GM12878 (cell line): ENCODE results near the gene TCP11L2.

ENCODE experiments used
- CREM ChIP-seq: IDR thresholded peaks from 2 replicates; pipeline ENCODE4 v1.6.1; 2014; ENCODE audit warnings: antibody characterized with exemption, low read depth
- CTCF ChIP-seq, 3 experiments: IDR thresholded peaks in 2 of 3; conservative IDR thresholded peaks in 1 of 3; 2 replicates each; pipeline ENCODE4 v1.5.1; 2011; ENCODE audit warnings: low read depth in 3 of 3, low read length in 3 of 3, mild to moderate bottlenecking in 3 of 3, control low read depth in 2 of 3, moderate library complexity in 2 of 3, inconsistent platforms in 1 of 3, mixed read lengths in 1 of 3; ENCODE audit not compliant: control insufficient read depth in 2 of 3, insufficient read depth in 1 of 3; ENCODE audit errors: extremely low read depth in 1 of 3
- EP300 ChIP-seq, 2 experiments: fragments of 150-350 bp in 1 of 2; IDR thresholded peaks; 2 replicates each; pipeline ENCODE4 v1.6.1; 2011 to 2012; ENCODE audit warnings: low read depth in 2 of 2, low read length in 2 of 2, borderline replicate concordance in 1 of 2, improper control_type of control experiment in 1 of 2, inconsistent platforms in 1 of 2; ENCODE audit not compliant: control insufficient read depth in 1 of 2
- FOXM1 ChIP-seq: IDR thresholded peaks from 2 replicates; pipeline ENCODE4 v1.6.1; 2012; ENCODE audit warnings: low read depth, mild to moderate bottlenecking, inconsistent platforms, low read length, moderate library complexity
- MEF2A ChIP-seq: IDR thresholded peaks from 2 replicates; pipeline ENCODE4 v1.6.1; 2011; ENCODE audit warnings: low read depth, mild to moderate bottlenecking, low read length, moderate library complexity; ENCODE audit not compliant: insufficient read depth
- MXI1 ChIP-seq: fragments of 150-350 bp; IDR thresholded peaks from 2 replicates; pipeline ENCODE4 v1.6.1; 2011; ENCODE audit warnings: low read depth, mild to moderate bottlenecking, inconsistent platforms, low read length, improper control_type of control experiment
- POLR2AphosphoS5 ChIP-seq: IDR thresholded peaks from 2 replicates; pipeline ENCODE4 v1.6.1; 2011; ENCODE audit warnings: mild to moderate bottlenecking, low read length, inconsistent platforms
- TAF1 ChIP-seq: IDR thresholded peaks from 2 replicates; pipeline ENCODE4 v1.6.1; 2011; ENCODE audit warnings: mild to moderate bottlenecking, low read depth, low read length, borderline replicate concordance
- TCF12 ChIP-seq: IDR thresholded peaks from 2 replicates; pipeline ENCODE4 v1.6.1; 2011; ENCODE audit warnings: low read depth, mild to moderate bottlenecking, low read length

- no peak for TF ChIP-seq EP300 (IDR thresholded peaks at IDR 0.05; ENCODE audit: borderline replicate concordance in 1 of 2, control insufficient read depth in 1 of 2, low read depth in 2 of 2, low read length in 2 of 2)
- TF ChIP-seq MEF2A: no peak
- TF ChIP-seq CTCF (IDR thresholded peaks at IDR 0.05 in 2 of 3, conservative IDR thresholded peaks at IDR 0.05 in 1 of 3; ENCODE audit: control insufficient read depth in 2 of 3, extremely low read depth in 1 of 3, insufficient read depth in 1 of 3, low read depth in 3 of 3, low read length in 3 of 3): no peak
- no peak for TF ChIP-seq TAF1
- no peak for TF ChIP-seq TCF12
- no peak for TF ChIP-seq MXI1
- TF ChIP-seq CREM: no peak
- TF ChIP-seq FOXM1: no peak
- TF ChIP-seq POLR2AphosphoS5: no peak
Measured at GRCh38 chr12:106333756-106334155, 31.2 kb downstream of the TCP11L2 start.
